ENCODE results near the gene HOXA3. TPM values are rescaled to one million over a fixed set of nuclear protein-coding genes. Genes with fewer than 3 reads are reported as not detected.

HOXA3 gene
- total RNA-seq, 4 donors from 2014 or later, result 4.9 to 20.2 (median 13.2) TPM

DNA sequence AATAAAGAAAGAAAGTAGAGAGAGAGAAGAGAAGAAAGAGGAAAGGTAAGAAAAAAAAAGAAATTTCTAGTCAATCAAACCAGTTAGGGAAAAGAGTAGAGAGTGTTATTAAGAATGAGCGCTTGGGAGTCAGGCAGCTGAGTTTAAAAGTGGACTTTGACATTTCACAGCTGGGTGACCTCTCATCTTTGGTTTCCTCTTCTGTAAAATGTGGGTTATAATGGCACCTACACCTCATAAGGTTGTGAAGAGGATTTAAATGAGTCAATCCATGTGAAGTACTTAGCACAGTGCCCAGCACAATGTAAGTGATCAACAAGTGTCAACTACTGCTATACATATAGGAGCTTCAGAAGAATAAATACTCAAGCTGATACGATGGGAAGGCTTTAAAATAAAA, 68.7 kb downstream of the HOXA3 start:
- 92 to 93% methylated on average over 2 of the region's 2 CpGs for WGBS, 2 donors
- DNase-seq (ENCODE audit: low spot score in 2 of 2), result no peak
- H3K4me3 ChIP-seq (ENCODE audit: low read depth, poor library complexity, severe bottlenecking), result no peak overlapping the region
- no peak for TF ChIP-seq CTCF (IDR thresholded peaks at IDR 0.05)
- no peak for TF ChIP-seq POLR2A (IDR thresholded peaks at IDR 0.05)
- intact Hi-C loops (cut with DNase I; ENCODE audit: low total_unique reads), result no loop called here

DNA sequence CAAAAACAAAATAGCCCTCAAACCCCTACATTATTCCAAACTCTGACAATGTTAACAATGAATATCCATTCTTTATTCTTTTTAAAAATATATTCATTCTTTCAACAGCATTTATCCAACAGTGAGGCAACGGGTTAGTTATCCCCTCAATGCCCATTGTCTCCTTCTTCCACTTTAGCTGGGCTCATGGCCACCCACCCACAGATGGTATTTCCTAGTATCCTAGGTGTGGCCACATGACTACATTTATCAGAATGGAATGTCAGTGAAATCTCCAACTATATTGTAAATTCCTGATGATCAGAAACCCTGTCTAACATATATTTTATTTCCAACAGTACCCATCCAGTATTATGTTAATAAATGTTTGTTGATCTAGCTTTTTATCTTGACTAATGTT, 70.2 kb downstream of the HOXA3 start:
- H3K4me3 ChIP-seq (ENCODE audit: low read depth, poor library complexity, severe bottlenecking), result no peak overlapping the region
- 78 to 86% methylated on average over 1 of the region's 1 CpG for WGBS, 2 donors
- DNase-seq (ENCODE audit: low spot score in 2 of 2), result no peak
- intact Hi-C loops (cut with DNase I; ENCODE audit: low total_unique reads), result no loop called here
- no peak for TF ChIP-seq CTCF (IDR thresholded peaks at IDR 0.05)
- no peak for TF ChIP-seq POLR2A (IDR thresholded peaks at IDR 0.05)

DNA sequence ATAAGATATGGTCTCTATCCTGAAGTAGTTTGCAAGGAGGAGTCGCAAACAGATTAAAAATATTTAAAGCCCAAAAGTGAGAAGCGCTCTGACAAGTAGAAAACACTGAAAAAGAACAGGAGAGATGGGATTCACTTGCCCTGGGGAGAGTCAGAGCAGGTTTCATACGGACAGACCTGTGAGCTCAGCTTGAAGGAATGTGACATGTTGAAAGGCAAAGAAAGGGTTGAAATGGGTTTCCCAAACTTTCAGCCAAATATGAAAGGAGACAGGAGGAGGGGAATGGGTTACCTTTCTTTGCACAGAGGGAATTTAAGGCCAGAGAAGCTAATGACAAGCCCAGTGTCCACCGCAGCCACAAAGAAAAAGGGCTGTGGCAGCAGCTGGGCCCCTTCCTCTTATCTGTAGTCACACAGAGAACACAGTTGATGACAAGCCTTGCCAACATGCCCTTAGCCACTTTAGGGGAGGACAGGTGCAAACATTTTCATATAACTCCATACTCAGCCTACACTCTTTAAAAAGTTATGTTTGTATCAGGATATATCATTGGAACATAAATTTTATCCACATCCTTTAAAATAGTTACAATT, 71.4 kb downstream of the HOXA3 start:
- H3K4me3 ChIP-seq (ENCODE audit: low read depth, poor library complexity, severe bottlenecking), result no peak overlapping the region
- TF ChIP-seq POLR2A (IDR thresholded peaks at IDR 0.05) (no peak), CTCF (IDR thresholded peaks at IDR 0.05) (no peak)
- intact Hi-C loops (cut with DNase I; ENCODE audit: low total_unique reads), result no loop called here
- WGBS, 2 donors, result 57 to 58% methylated on average over 4 of the region's 4 CpGs
- DNase-seq (ENCODE audit: low spot score in 2 of 2), result no peak

DNA sequence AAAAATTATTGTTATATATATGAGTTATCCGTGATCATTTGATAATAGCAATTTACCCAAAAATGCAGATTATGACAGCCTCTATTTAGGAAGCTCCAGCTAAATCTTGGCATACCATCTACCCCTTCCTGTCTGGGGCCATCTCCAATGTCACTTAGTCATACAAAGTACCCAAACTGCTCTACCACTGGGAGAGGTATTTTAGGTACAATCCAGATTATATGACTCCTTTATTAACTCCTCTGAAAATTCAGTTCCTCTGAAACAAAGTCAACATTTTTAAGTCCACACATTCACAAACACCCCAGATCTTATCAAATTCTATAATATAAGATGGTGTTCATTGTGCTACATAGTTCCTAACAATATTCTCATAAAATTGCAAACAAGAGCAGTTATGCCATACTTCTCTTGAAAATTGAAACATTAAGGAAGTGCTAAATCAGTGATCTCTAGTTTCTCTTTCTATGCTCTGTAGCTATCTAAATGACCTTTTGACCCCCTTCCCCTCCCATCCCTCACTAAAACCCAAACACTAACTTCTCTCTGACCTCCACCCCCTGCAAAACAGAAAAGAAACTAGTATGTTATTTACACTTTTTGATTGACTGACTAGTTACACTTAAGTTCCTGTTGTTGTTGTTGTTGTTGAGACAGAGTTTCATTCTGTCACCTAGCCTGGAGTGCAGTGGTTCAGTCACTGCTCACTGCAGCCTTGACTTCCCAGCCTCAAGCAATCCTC, 73.0 kb downstream of the HOXA3 start:
- 93 to 94% methylated on average over 1 of the region's 1 CpG for WGBS, 2 donors
- intact Hi-C loops (cut with DNase I; ENCODE audit: low total_unique reads), result no loop called here
- H3K4me3 ChIP-seq (ENCODE audit: low read depth, poor library complexity, severe bottlenecking), result no peak overlapping the region
- no peak for DNase-seq (ENCODE audit: low spot score in 2 of 2)
- no peak for TF ChIP-seq POLR2A (IDR thresholded peaks at IDR 0.05)
- no peak for TF ChIP-seq CTCF (IDR thresholded peaks at IDR 0.05)

- no peak for DNase-seq (ENCODE audit: low spot score in 2 of 2)
- WGBS, 2 donors, result 97 to 98% methylated on average over 5 of the region's 5 CpGs
- no peak overlapping the region for H3K4me3 ChIP-seq (ENCODE audit: low read depth, poor library complexity, severe bottlenecking)
- intact Hi-C loops (cut with DNase I; ENCODE audit: low total_unique reads), result no loop called here
- TF ChIP-seq CTCF (IDR thresholded peaks at IDR 0.05) (no peak), POLR2A (IDR thresholded peaks at IDR 0.05) (no peak)
Measured at GRCh38 chr7:27078616-27079233, 73.7 kb downstream of the HOXA3 start.

Data from lower leg skin (tissue), 4 donors.